GM19193 (cell line): ENCODE results near the gene SCG2.

Source experiments
- POLR2A ChIP-seq: IDR thresholded peaks from 4 replicates; pipeline ENCODE4 v1.6.1; 2011; ENCODE audit not compliant: insufficient read depth, insufficient read length; ENCODE audit errors: extremely low read depth

The SCG2 gene

GRCh38 chr2:223601932-223602666 is at the start of gene SCG2:
Gene SCG2 (minus strand): TSS chr2:223602361. CDS start chr2:223599282, 3,079 bp downstream.
- TF ChIP-seq POLR2A, result no peak

- no peak for TF ChIP-seq POLR2A
These were observed 47.7 kb upstream of the SCG2 start for GRCh38 chr2:223649554-223650533.

GRCh38 chr2:223648755-223649154 is 46.6 kb upstream of the SCG2 start:
- no peak for TF ChIP-seq POLR2A

GRCh38 chr2:223647258-223647952 is 45.2 kb upstream of the SCG2 start:
- TF ChIP-seq POLR2A, result no peak

GRCh38 chr2:223644136-223644535 is 42.0 kb upstream of the SCG2 start:
- no peak for TF ChIP-seq POLR2A

GRCh38 chr2:223643309-223643708 is 41.1 kb upstream of the SCG2 start:
- TF ChIP-seq POLR2A, result no peak

- TF ChIP-seq POLR2A, result no peak
These were observed 40.3 kb upstream of the SCG2 start for GRCh38 chr2:223642506-223642905.

- no peak for TF ChIP-seq POLR2A
These were observed 38.9 kb upstream of the SCG2 start for GRCh38 chr2:223641082-223641481.

- no peak for TF ChIP-seq POLR2A
These were observed 32.9 kb upstream of the SCG2 start for GRCh38 chr2:223635080-223635479.

- TF ChIP-seq POLR2A, result no peak
These were observed 32.1 kb upstream of the SCG2 start for GRCh38 chr2:223634238-223634637.

GRCh38 chr2:223633656-223634055 is 31.5 kb upstream of the SCG2 start:
- TF ChIP-seq POLR2A, result no peak

GRCh38 chr2:223632826-223633225 is 30.7 kb upstream of the SCG2 start:
- no peak for TF ChIP-seq POLR2A

GRCh38 chr2:223626716-223627115 is 24.6 kb upstream of the SCG2 start:
- no peak for TF ChIP-seq POLR2A

- no peak for TF ChIP-seq POLR2A
These were observed 23.5 kb upstream of the SCG2 start for GRCh38 chr2:223625652-223626051.

- no peak for TF ChIP-seq POLR2A
These were observed 19.7 kb upstream of the SCG2 start for GRCh38 chr2:223621901-223622300.
